GM23248 (cell line): ENCODE data around the gene LY6G6D. TPM values are rescaled to one million over a fixed set of nuclear protein-coding genes. Genes with fewer than 3 reads are reported as not detected.
A peak's percentile ranks its signal among the peaks of the same experiment; 100 is the strongest.

Source experiments
- DNase-seq: peaks from one replicate; pipeline ENCODE4 v3.0.0-alpha.2; 2015
- H2AFZ ChIP-seq: fragments of 200-600 bp; sonication (generic); 2 replicates; pipeline ENCODE4 v1.6.1; 2016; ENCODE audit warnings: antibody characterized with exemption
- H3F3A ChIP-seq: fragments of 200-600 bp; sonication (generic); 2 replicates; pipeline ENCODE4 v1.6.1; 2016; ENCODE audit warnings: mild to moderate bottlenecking, antibody characterized with exemption, mixed run types; ENCODE audit not compliant: insufficient read depth
- H3K27ac ChIP-seq: fragments of 200-600 bp; sonication (generic); 2 replicates; pipeline ENCODE4 v1.5.1; 2016; ENCODE audit warnings: mild to moderate bottlenecking
- H3K27me3 ChIP-seq: fragments of 200-600 bp; sonication (generic); replicated peaks from 2 replicates; pipeline ENCODE4 v1.6.1; 2016; ENCODE audit warnings: mild to moderate bottlenecking; ENCODE audit not compliant: insufficient read depth
- H3K36me3 ChIP-seq: fragments of 200-600 bp; sonication (generic); 2 replicates; pipeline ENCODE4 v1.6.1; 2016; ENCODE audit warnings: low read depth, mild to moderate bottlenecking
- H3K4me1 ChIP-seq: fragments of 200-600 bp; sonication (generic); 2 replicates; pipeline ENCODE4 v1.6.1; 2016; ENCODE audit warnings: mild to moderate bottlenecking; ENCODE audit not compliant: insufficient read depth
- H3K4me2 ChIP-seq: fragments of 200-600 bp; sonication (generic); one replicate; pipeline ENCODE4 v1.6.1; 2016; ENCODE audit warnings: mild to moderate bottlenecking; ENCODE audit not compliant: unreplicated experiment
- H3K4me3 ChIP-seq: fragments of 200-600 bp; sonication (generic); 2 replicates; pipeline ENCODE4 v1.5.1; 2016; ENCODE audit warnings: mild to moderate bottlenecking
- H3K79me2 ChIP-seq: fragments of 200-600 bp; sonication (generic); 2 replicates; pipeline ENCODE4 v1.6.1; 2016; ENCODE audit warnings: mild to moderate bottlenecking; ENCODE audit not compliant: insufficient read depth
- H3K9ac ChIP-seq: fragments of 200-600 bp; sonication (generic); 2 replicates; pipeline ENCODE4 v1.6.1; 2016; ENCODE audit warnings: mild to moderate bottlenecking
- H3K9me2 ChIP-seq: fragments of 200-600 bp; sonication (generic); 2 replicates; pipeline ENCODE4 v1.6.1; 2016; ENCODE audit warnings: mixed run types, mild to moderate bottlenecking, moderate library complexity; ENCODE audit not compliant: insufficient read depth
- H3K9me3 ChIP-seq: fragments of 200-600 bp; sonication (generic); one replicate; pipeline ENCODE4 v1.6.1; 2017; ENCODE audit warnings: low read depth
- H4K20me1 ChIP-seq: fragments of 200-600 bp; sonication (generic); 2 replicates; pipeline ENCODE4 v1.6.0; 2016; ENCODE audit not compliant: insufficient read depth
- EZH2 ChIP-seq: fragments of 200-600 bp; sonication (generic); IDR thresholded peaks from 2 replicates; pipeline ENCODE4 v1.6.1; 2018; ENCODE audit warnings: antibody characterized with exemption, mild to moderate bottlenecking; ENCODE audit not compliant: insufficient read depth, poor library complexity, severe bottlenecking
- EZH2phosphoT487 ChIP-seq: fragments of 200-600 bp; sonication (generic); IDR thresholded peaks from 2 replicates; pipeline ENCODE4 v1.6.1; 2018; ENCODE audit warnings: antibody characterized with exemption, moderate library complexity, mild to moderate bottlenecking, low read depth; ENCODE audit not compliant: insufficient read depth
- WGBS, 2 experiments: methylation state at CpG; one replicate each; pipeline ENCODE4 v1.1.6; 2015 to 2017; ENCODE audit warnings: low lambda C conversion rate in 2 of 2, low coverage in 1 of 2; ENCODE audit errors: missing lambda C conversion rate in 2 of 2; 5-methylcytosine and 5-hydroxymethylcytosine counted together
- in situ Hi-C: fragments of 300-500 bp; cut with MboI; formaldehyde crosslinking; loops from 2 replicates; pipeline ENCODE4 v1.15.0; 2020
- polyA plus RNA-seq: library from polyadenylated mRNA; unstranded; fragments of >200 nt; fragmentation: Nextera tagmentation; extraction: Ambion mirVana; gene quantifications from 2 replicates; pipeline ENCODE4 v1.2.1, GENCODE V29; 2016
- total RNA-seq: library from RNA; depleted of rRNA; stranded (reverse); fragments of >200 nt; shearing (Covaris generic); gene quantifications from 2 replicates; pipeline ENCODE4 v1.2.3, GENCODE V29; 2014

Gene LY6G6D
- total and polyA plus RNA-seq, 2 experiments from 2014 or later, result not detected

GRCh38 chr6:31749301-31750036 lies 34.3 kb downstream of the LY6G6D start:
- H3K79me2 ChIP-seq, result no peaks in the 10 kb centered on the region
- no peak overlapping the region for H2AFZ ChIP-seq
- no peak for DNase-seq
- H3K9ac ChIP-seq, result no peak overlapping the region
- no peaks in the 10 kb centered on the region for H3K9me3 ChIP-seq
- TF ChIP-seq EZH2phosphoT487 (no peak), EZH2 (no peak)
- no peaks in the 10 kb centered on the region for H3K27me3 ChIP-seq
- H3K4me3 ChIP-seq, result no peak overlapping the region
- H4K20me1 ChIP-seq, result no peaks in the 10 kb centered on the region
- no peaks in the 10 kb centered on the region for H3K9me2 ChIP-seq
- peaks cover 13% of the 10 kb centered on the region for H3F3A ChIP-seq
- H3K36me3 ChIP-seq, result no peaks in the 10 kb centered on the region
- no peak overlapping the region for H3K4me2 ChIP-seq
- in situ Hi-C loops, result no loop called here
- WGBS, 2 experiments, result 93% methylated on average over 8 of the region's 8 CpGs
- H3K27ac ChIP-seq, result no peak overlapping the region
- H3K4me1 ChIP-seq, result peaks cover 10% of the 10 kb centered on the region

- in situ Hi-C loops, result no loop called here
- Histone ChIP-seq H4K20me1 (no peaks in the 10 kb centered on the region), H3K4me3 (no peak overlapping the region), H2AFZ (no peak overlapping the region), H3K36me3 (no peaks in the 10 kb centered on the region), H3K9ac (no peak overlapping the region), H3K4me2 (no peak overlapping the region), H3K27ac (no peak overlapping the region), H3K79me2 (no peaks in the 10 kb centered on the region), H3K27me3 (no peaks in the 10 kb centered on the region), H3F3A (peaks cover 13% of the 10 kb centered on the region), H3K9me3 (no peaks in the 10 kb centered on the region), H3K4me1 (peaks cover 10% of the 10 kb centered on the region), H3K9me2 (no peaks in the 10 kb centered on the region)
- no peak for TF ChIP-seq EZH2phosphoT487
- no peak for TF ChIP-seq EZH2
- DNase-seq, result no peak
- 94 to 95% methylated on average over 7 of the region's 7 CpGs for WGBS, 2 experiments
Observed at GRCh38 chr6:31750411-31751022, 35.4 kb downstream of the LY6G6D start.

GRCh38 chr6:31752739-31753319 lies 37.7 kb downstream of the LY6G6D start:
- no peaks in the 10 kb centered on the region for H3K27me3 ChIP-seq
- TF ChIP-seq EZH2, result no peak
- no peak for TF ChIP-seq EZH2phosphoT487
- H3K4me1 ChIP-seq, result peaks cover 10% of the 10 kb centered on the region
- no peak overlapping the region for H3K4me3 ChIP-seq
- no peaks in the 10 kb centered on the region for H3K79me2 ChIP-seq
- peak overlapping the region; percentile 14; the same call in 1 of the 2 replicates for H3K9ac ChIP-seq
- no peak overlapping the region for H2AFZ ChIP-seq
- no peaks in the 10 kb centered on the region for H3K9me3 ChIP-seq
- no peaks in the 10 kb centered on the region for H3K36me3 ChIP-seq
- H3F3A ChIP-seq, result peaks cover 13% of the 10 kb centered on the region
- in situ Hi-C loops, result no loop called here
- DNase-seq, result peak; percentile 91
- WGBS, 2 experiments, result 30 to 38% methylated on average over 8 of the region's 8 CpGs
- H3K9me2 ChIP-seq, result no peaks in the 10 kb centered on the region
- no peaks in the 10 kb centered on the region for H4K20me1 ChIP-seq
- peak overlapping the region; percentile 47 for H3K27ac ChIP-seq
- peak overlapping the region; percentile 26 for H3K4me2 ChIP-seq

- H3K79me2 ChIP-seq, result no peaks in the 10 kb centered on the region
Observed at GRCh38 chr6:31758281-31758680, 43.1 kb downstream of the LY6G6D start.

More at GRCh38 chr6:31758281-31758680, 43.1 kb downstream of the LY6G6D start:
- Histone ChIP-seq H3K9me3 (no peaks in the 10 kb centered on the region), H3K4me3 (no peak overlapping the region), H3F3A (peaks cover 4% of the 10 kb centered on the region; the same call in 1 of the 2 replicates), H3K9me2 (no peaks in the 10 kb centered on the region), H3K4me2 (no peak overlapping the region), H3K36me3 (no peaks in the 10 kb centered on the region), H4K20me1 (no peaks in the 10 kb centered on the region), H3K4me1 (peaks cover 2% of the 10 kb centered on the region), H3K27ac (no peak overlapping the region), H2AFZ (no peak overlapping the region), H3K27me3 (no peaks in the 10 kb centered on the region), H3K9ac (no peak overlapping the region)
- no peak for DNase-seq
- in situ Hi-C loops, result no loop called here
- WGBS, 2 experiments, result 93 to 100% methylated on average over 2 of the region's 2 CpGs
- no peak for TF ChIP-seq EZH2
- no peak for TF ChIP-seq EZH2phosphoT487
